Neural cell (in vitro differentiated cells): ENCODE results near the gene DHFR2. TPM values are rescaled to one million over a fixed set of nuclear protein-coding genes. Genes with fewer than 3 reads are reported as not detected.

Experiments used
- H2AFZ ChIP-seq: fragments of 200-600, 300-800 bp; sonication (generic), shearing (Covaris generic); 2 replicates; pipeline ENCODE4 v1.6.0; 2014; ENCODE audit warnings: low read depth, mild to moderate bottlenecking, antibody characterized with exemption, low read length, moderate library complexity
- H3F3A ChIP-seq: fragments of 200-600 bp; shearing (Covaris generic); 2 replicates; pipeline ENCODE4 v1.6.1; 2016; ENCODE audit warnings: mild to moderate bottlenecking, moderate library complexity, mixed read lengths, antibody characterized with exemption, low read length; ENCODE audit not compliant: insufficient read depth, poor library complexity, severe bottlenecking
- H3K27ac ChIP-seq: fragments of 200-600, 300-800 bp; sonication (generic), shearing (Covaris generic); 2 replicates; pipeline ENCODE4 v1.5.1; 2014; ENCODE audit warnings: mild to moderate bottlenecking, low read length, moderate library complexity
- H3K27me3 ChIP-seq: fragments of 300-800, 200-600 bp; sonication (generic), shearing (Covaris generic); 2 replicates; pipeline ENCODE4 v1.6.0; 2014; ENCODE audit warnings: mild to moderate bottlenecking, low read depth, low read length, moderate library complexity; ENCODE audit not compliant: insufficient read depth
- H3K36me3 ChIP-seq: fragments of 300-800, 200-600 bp; sonication (generic), shearing (Covaris generic); 2 replicates; pipeline ENCODE4 v1.5.1; 2014; ENCODE audit warnings: mild to moderate bottlenecking, antibody characterized with exemption, low read length, moderate library complexity; ENCODE audit not compliant: insufficient read depth
- H3K4me2 ChIP-seq: fragments of 300-800, 200-600 bp; sonication (generic), shearing (Covaris generic); 2 replicates; pipeline ENCODE4 v1.6.0; 2014; ENCODE audit warnings: mild to moderate bottlenecking, low read length
- H3K4me3 ChIP-seq: fragments of 300-800, 200-600 bp; sonication (generic), shearing (Covaris generic); 2 replicates; pipeline ENCODE4 v1.5.1; 2014; ENCODE audit warnings: mild to moderate bottlenecking, low read length, moderate library complexity
- H3K79me2 ChIP-seq: fragments of 200-600 bp; shearing (Covaris generic); replicated peaks from 2 replicates; pipeline ENCODE4 v1.6.0; 2014; ENCODE audit warnings: mild to moderate bottlenecking, low read length, moderate library complexity; ENCODE audit not compliant: insufficient read depth
- H3K9ac ChIP-seq: fragments of 300-800, 200-600 bp; sonication (generic), shearing (Covaris generic); 2 replicates; pipeline ENCODE4 v1.6.1; 2016; ENCODE audit warnings: mild to moderate bottlenecking, low read length, mixed read lengths
- H3K9me2 ChIP-seq: fragments of 200-600 bp; shearing (Covaris generic); 2 replicates; pipeline ENCODE4 v1.6.1; 2016; ENCODE audit warnings: mild to moderate bottlenecking, low read length, mixed read lengths; ENCODE audit not compliant: insufficient read depth
- H3K9me3 ChIP-seq: fragments of 200-600, 300-800 bp; sonication (generic), shearing (Covaris generic); 2 replicates; pipeline ENCODE4 v1.6.1; 2016; ENCODE audit warnings: mild to moderate bottlenecking, mixed run types, low read length, moderate library complexity, mixed read lengths
- H4K20me1 ChIP-seq: fragments of 200-600 bp; shearing (Covaris generic); 2 replicates; pipeline ENCODE4 v1.6.1; 2016; ENCODE audit warnings: mild to moderate bottlenecking, mixed run types; ENCODE audit not compliant: insufficient read depth
- EP300 ChIP-seq: fragments of 450-650 bp; conservative IDR thresholded peaks from 2 replicates; pipeline ENCODE4 v1.6.1; 2014; ENCODE audit warnings: antibody characterized with exemption, mild to moderate bottlenecking, moderate library complexity; ENCODE audit not compliant: poor library complexity, severe bottlenecking
- EZH2 ChIP-seq: fragments of 200-600, 300-800 bp; shearing (Covaris generic), sonication (generic); IDR thresholded peaks from 2 replicates; pipeline ENCODE4 v1.6.1; 2014; ENCODE audit warnings: antibody characterized with exemption, low read length, borderline replicate concordance, mild to moderate bottlenecking; ENCODE audit not compliant: insufficient read depth, poor library complexity, severe bottlenecking
- MXI1 ChIP-seq: fragments of 450-650 bp; conservative IDR thresholded peaks from 2 replicates; pipeline ENCODE4 v1.6.1; 2014; ENCODE audit warnings: antibody characterized with exemption, mild to moderate bottlenecking; ENCODE audit not compliant: poor library complexity, severe bottlenecking
- POLR2AphosphoS5 ChIP-seq: IDR thresholded peaks from 2 replicates; pipeline ENCODE4 v1.6.1; 2012
- RAD21 ChIP-seq: fragments of 450-650 bp; conservative IDR thresholded peaks from 2 replicates; pipeline ENCODE4 v1.6.1; 2014; ENCODE audit warnings: antibody characterized with exemption, mild to moderate bottlenecking, moderate library complexity
- REST ChIP-seq: IDR thresholded peaks from 2 replicates; pipeline ENCODE4 v1.6.1; 2012; ENCODE audit warnings: borderline replicate concordance
- SMC3 ChIP-seq: fragments of 450-650 bp; conservative IDR thresholded peaks from 2 replicates; pipeline ENCODE4 v1.6.1; 2014; ENCODE audit warnings: antibody characterized with exemption, mild to moderate bottlenecking, moderate library complexity; ENCODE audit not compliant: poor library complexity
- TAF1 ChIP-seq: IDR thresholded peaks from 2 replicates; pipeline ENCODE4 v1.6.1; 2012; ENCODE audit warnings: low read depth
- polyA plus RNA-seq: library from polyadenylated mRNA; depleted of rRNA; stranded (reverse); fragments of >200 nt; gene quantifications from 2 replicates; pipeline ENCODE4 v1.2.3, GENCODE V29; 2014
- TF ChIP-seq, protein P1 (sequence below): fragments of 450-650 bp; IDR thresholded peaks from 2 replicates; pipeline ENCODE4 v1.5.1; 2014; ENCODE audit warnings: antibody characterized with exemption, mild to moderate bottlenecking, moderate library complexity; ENCODE audit not compliant: poor library complexity, severe bottlenecking

DHFR2 gene
- polyA plus RNA-seq, 1 donor from 2014 or later, result 5.6 TPM

GRCh38 chr3:94019659-94020058 lies 43.1 kb downstream of the DHFR2 start:
- no peak overlapping the region for H3K4me2 ChIP-seq
- H3K79me2 ChIP-seq, result no peaks in the 10 kb centered on the region
- no peaks in the 10 kb centered on the region for H3K9me3 ChIP-seq
- H3K9me2 ChIP-seq, result no peaks in the 10 kb centered on the region
- H2AFZ ChIP-seq, result no peak overlapping the region
- no peak overlapping the region for H3K4me3 ChIP-seq
- no peaks in the 10 kb centered on the region for H3K27me3 ChIP-seq
- H3K27ac ChIP-seq, result no peak overlapping the region
- no peaks in the 10 kb centered on the region for H3K36me3 ChIP-seq
- no peaks in the 10 kb centered on the region for H4K20me1 ChIP-seq
- no peaks in the 10 kb centered on the region for H3F3A ChIP-seq
- H3K9ac ChIP-seq, result no peak overlapping the region
- TF ChIP-seq TAF1, result no peak
- TF ChIP-seq MXI1, result no peak
- TF ChIP-seq REST, result no peak
- TF ChIP-seq, protein P1, sequence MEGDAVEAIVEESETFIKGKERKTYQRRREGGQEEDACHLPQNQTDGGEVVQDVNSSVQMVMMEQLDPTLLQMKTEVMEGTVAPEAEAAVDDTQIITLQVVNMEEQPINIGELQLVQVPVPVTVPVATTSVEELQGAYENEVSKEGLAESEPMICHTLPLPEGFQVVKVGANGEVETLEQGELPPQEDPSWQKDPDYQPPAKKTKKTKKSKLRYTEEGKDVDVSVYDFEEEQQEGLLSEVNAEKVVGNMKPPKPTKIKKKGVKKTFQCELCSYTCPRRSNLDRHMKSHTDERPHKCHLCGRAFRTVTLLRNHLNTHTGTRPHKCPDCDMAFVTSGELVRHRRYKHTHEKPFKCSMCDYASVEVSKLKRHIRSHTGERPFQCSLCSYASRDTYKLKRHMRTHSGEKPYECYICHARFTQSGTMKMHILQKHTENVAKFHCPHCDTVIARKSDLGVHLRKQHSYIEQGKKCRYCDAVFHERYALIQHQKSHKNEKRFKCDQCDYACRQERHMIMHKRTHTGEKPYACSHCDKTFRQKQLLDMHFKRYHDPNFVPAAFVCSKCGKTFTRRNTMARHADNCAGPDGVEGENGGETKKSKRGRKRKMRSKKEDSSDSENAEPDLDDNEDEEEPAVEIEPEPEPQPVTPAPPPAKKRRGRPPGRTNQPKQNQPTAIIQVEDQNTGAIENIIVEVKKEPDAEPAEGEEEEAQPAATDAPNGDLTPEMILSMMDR, result no peak
- no peak for TF ChIP-seq SMC3
- no peak for TF ChIP-seq RAD21
- no peak for TF ChIP-seq POLR2AphosphoS5
- no peak for TF ChIP-seq EZH2
- no peak for TF ChIP-seq EP300

GRCh38 chr3:94015025-94015424 lies 47.7 kb downstream of the DHFR2 start:
- H4K20me1 ChIP-seq, result no peaks in the 10 kb centered on the region
- no peak overlapping the region for H2AFZ ChIP-seq
- no peaks in the 10 kb centered on the region for H3K79me2 ChIP-seq
- TF ChIP-seq EZH2 (no peak), SMC3 (no peak), EP300 (no peak), RAD21 (no peak), POLR2AphosphoS5 (no peak), MXI1 (no peak), REST (no peak)
- TF ChIP-seq, protein P1, result no peak
- no peak overlapping the region for H3K4me3 ChIP-seq
- H3K27me3 ChIP-seq, result no peaks in the 10 kb centered on the region
- H3K27ac ChIP-seq, result no peak overlapping the region
- no peaks in the 10 kb centered on the region for H3K9me3 ChIP-seq
- H3K9ac ChIP-seq, result no peak overlapping the region
- H3K9me2 ChIP-seq, result no peaks in the 10 kb centered on the region
- no peaks in the 10 kb centered on the region for H3K36me3 ChIP-seq
- H3F3A ChIP-seq, result no peaks in the 10 kb centered on the region
- H3K4me2 ChIP-seq, result no peak overlapping the region
